ENCODE results near the gene APBB2.

Gene APBB2

GRCh38 chr4:41134581-41134980, 79.8 kb downstream of the APBB2 start:
- no peak for TF ChIP-seq CTCF (IDR thresholded peaks at IDR 0.05; ENCODE audit: borderline replicate concordance, control extremely low read depth, extremely low read depth, insufficient read depth, missing control alignments)
- in situ Hi-C loops (cut with MboI; ENCODE audit: low sequenced_read_pairs, unreplicated experiment): no loop called here
- DNase-seq (ENCODE audit: low spot score): no peak

GRCh38 chr4:41133454-41134018, 80.8 kb downstream of the APBB2 start:
- in situ Hi-C loops (cut with MboI; ENCODE audit: low sequenced_read_pairs, unreplicated experiment): no loop called here
- no peak for DNase-seq (ENCODE audit: low spot score)
- no peak for TF ChIP-seq CTCF (IDR thresholded peaks at IDR 0.05; ENCODE audit: borderline replicate concordance, control extremely low read depth, extremely low read depth, insufficient read depth, missing control alignments)

- DNase-seq (ENCODE audit: low spot score): no peak
- no peak for TF ChIP-seq CTCF (IDR thresholded peaks at IDR 0.05; ENCODE audit: borderline replicate concordance, control extremely low read depth, extremely low read depth, insufficient read depth, missing control alignments)
- in situ Hi-C loops (cut with MboI; ENCODE audit: low sequenced_read_pairs, unreplicated experiment): no loop called here
Measured at GRCh38 chr4:41132055-41132683, 82.2 kb downstream of the APBB2 start.

- TF ChIP-seq CTCF (IDR thresholded peaks at IDR 0.05; ENCODE audit: borderline replicate concordance, control extremely low read depth, extremely low read depth, insufficient read depth, missing control alignments): no peak
- in situ Hi-C loops (cut with MboI; ENCODE audit: low sequenced_read_pairs, unreplicated experiment): no loop called here
- no peak for DNase-seq (ENCODE audit: low spot score)
Measured at GRCh38 chr4:41129936-41130440, 84.4 kb downstream of the APBB2 start.

GRCh38 chr4:41129128-41129754, 85.1 kb downstream of the APBB2 start:
- DNase-seq (ENCODE audit: low spot score): no peak
- in situ Hi-C loops (cut with MboI; ENCODE audit: low sequenced_read_pairs, unreplicated experiment): no loop called here
- no peak for TF ChIP-seq CTCF (IDR thresholded peaks at IDR 0.05; ENCODE audit: borderline replicate concordance, control extremely low read depth, extremely low read depth, insufficient read depth, missing control alignments)

- no peak for DNase-seq (ENCODE audit: low spot score)
- TF ChIP-seq CTCF (IDR thresholded peaks at IDR 0.05; ENCODE audit: borderline replicate concordance, control extremely low read depth, extremely low read depth, insufficient read depth, missing control alignments): no peak
- in situ Hi-C loops (cut with MboI; ENCODE audit: low sequenced_read_pairs, unreplicated experiment): no loop called here
Measured at GRCh38 chr4:41125558-41126311, 88.6 kb downstream of the APBB2 start.

All from GM13976 (cell line).